Activated CD4-positive, alpha-beta T cell treated with anti-CD3 and anti-CD28 coated beads, Interleukin-2, amount 50 U/mL, for 16 hours (primary cell): ENCODE results near the gene KLK1.
"Not testable (repeated sequence)": the region's sequence is repeated elsewhere in the genome, so short reads cannot be mapped to it uniquely, and the experiment has no call there.

ENCODE experiments used
- DNase-seq: peaks from one replicate; pipeline ENCODE4 v3.0.0-alpha.2; 2020

The KLK1 gene

DNA sequence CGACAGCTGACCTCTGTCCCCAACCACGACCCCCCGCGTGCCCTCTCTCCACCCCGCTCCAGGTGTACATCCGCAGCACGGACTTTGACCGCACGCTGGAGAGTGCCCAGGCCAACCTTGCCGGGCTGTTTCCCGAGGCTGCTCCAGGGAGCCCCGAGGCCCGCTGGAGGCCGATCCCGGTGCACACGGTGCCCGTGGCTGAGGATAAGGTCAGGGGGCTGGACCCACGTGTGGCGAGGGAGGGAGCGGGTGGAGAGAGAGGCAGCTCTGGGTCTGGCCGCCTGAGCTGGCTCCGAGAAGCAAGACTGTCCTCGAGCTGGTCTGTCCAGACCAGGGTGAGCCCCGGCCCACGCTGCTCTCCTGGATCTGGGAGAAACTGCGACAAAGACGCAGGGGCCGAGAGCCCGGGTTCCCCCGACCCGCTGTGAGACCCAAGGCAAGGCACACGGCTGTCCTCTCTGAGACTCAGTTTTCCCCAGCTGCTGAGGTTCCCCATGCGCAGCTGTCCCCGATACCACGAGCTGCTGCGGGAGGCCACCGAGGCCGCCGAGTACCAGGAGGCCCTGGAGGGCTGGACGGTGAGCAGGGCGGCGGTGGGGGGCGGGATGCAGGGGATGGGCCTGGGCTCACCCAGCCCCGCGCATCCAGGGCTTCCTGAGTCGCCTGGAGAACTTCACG, 31.9 kb downstream of the KLK1 start:
- DNase-seq, result no peak

DNA sequence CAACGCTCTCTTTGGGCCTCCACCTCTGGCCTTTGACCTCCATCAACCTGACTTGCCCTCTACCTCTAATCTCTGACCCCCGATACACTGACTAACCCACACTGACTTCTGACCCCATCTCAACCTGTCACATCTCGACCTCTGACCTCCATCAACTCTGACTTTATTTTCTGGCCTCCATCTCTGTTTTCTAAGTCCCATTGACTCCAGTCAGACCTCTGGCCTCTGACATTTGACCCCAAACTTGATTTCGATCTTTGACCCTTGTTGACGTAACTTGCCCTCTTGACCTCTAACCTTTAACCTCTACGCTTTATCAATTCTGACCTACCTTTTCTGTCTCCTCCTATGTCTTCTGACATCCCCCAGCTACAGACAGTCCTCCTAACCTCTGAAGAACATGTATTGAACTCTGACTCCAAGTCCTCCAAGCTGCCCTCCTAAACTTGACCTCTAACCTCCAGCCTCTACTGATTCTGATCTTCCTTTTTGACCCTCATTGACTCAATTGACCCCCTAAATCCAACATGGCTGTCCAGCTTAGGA, 32.6 kb downstream of the KLK1 start:
- DNase-seq, result no peak

DNA sequence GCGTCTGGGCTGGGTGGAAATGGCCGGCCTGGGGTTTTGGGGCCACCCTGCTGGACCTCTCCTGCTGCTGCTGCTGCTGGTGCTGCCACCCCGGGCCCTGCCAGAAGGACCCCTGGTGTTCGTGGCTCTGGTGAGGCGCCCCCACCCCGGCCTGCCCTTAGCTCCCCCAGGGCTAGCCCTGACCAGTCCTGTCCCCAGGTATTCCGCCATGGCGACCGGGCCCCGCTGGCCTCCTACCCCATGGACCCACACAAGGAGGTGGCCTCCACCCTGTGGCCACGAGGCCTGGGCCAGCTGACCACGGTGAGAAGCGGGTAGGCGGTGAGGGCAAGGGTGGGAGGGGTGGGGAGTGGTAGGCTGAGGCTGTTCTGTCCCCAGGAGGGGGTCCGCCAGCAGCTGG, 33.2 kb downstream of the KLK1 start, which contains the start of gene ACP4:
TSS of gene ACP4 (plus strand) at position 20 of the 400 bp plus-strand sequence. CDS start at position 20, 0 bp downstream.
- no peak for DNase-seq

DNA sequence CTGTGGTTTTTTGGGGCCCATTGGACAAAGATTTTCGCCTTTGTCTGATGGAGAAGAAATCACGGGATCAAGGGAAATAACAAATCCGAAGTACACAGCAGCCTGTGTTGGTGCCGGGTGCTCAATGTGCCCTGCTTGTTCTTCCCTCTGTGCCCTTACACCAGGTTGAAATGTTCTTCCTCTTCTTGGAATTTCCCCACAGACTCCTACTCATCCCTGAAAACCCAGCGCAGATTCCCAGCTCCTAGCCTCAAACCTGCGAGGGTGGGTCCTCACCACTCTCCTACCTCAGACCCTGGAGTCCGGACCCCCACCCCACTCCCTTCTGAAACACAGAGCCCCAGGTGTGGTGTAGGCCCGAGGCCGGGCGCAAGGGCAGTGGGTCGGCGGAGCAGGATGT, 38.3 kb downstream of the KLK1 start:
- DNase-seq, result no peak

DNA sequence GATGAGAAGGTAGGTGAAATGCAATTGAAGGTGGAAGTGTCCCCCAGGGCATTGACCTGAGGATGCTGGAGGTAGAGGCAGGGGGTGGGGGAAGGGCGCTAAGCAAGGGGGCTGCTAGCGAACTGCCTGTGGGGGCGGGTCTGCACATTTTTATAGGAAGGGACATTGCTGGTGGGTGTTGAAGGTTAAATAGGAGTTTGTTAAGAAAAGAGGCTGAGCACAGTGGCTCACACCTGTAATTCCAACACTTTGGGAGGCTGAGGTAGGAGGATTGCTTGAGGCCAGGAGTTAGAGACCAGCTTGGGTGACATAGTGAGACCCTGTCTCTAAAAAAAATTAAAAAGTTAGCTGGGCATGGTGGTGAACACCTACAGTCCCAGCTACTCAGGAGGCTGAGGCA, 38.9 kb downstream of the KLK1 start:
- DNase-seq, result no peak

DNA sequence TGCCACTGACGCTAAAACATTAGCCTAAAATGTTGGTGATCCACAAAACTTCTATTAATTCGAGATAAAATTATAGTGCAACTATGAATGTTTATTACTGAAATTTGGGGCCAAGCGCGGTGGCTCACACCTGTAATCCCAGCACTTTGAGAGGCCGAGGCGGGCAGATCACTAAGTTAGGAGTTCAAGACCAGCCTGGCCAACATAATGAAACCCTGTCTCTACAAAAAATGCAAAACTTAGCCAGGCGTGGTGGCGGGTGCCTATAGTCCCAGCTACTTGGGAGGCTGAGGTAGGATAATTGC, 39.8 kb downstream of the KLK1 start:
- not testable (repeated sequence) for DNase-seq

DNA sequence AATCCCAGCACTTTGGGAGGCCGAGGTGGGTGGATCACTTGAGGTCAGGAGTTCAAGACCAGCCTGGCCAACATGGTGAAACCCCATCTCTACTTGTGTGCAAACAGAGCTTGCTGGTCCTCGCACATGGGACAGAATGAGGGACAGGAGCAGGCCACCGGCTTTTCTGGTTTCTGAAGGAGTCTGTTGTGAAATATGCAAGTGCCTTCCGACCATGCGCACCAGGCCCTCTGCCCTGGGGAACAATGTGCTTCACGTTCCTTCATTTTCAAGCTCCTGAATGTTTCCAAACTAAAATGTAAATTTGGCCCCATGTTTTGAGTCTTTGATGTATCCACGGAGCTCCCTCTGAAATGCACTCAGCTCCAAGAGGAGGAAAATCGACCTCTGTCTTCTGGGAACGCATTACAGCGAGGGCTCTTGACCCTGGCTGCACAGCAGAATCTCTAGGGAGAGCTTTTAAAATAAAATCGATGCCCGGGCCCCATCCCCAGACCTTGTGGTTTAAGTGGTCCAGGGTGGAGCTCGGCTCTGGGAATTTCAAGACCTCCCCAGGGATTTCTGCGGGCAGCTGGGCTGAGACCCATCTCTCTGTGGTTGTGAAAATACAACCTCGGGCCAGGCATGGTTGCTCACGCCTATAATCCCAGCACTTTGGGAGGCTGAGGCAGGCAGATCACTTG, 42.7 kb downstream of the KLK1 start:
- DNase-seq, result no peak

DNA sequence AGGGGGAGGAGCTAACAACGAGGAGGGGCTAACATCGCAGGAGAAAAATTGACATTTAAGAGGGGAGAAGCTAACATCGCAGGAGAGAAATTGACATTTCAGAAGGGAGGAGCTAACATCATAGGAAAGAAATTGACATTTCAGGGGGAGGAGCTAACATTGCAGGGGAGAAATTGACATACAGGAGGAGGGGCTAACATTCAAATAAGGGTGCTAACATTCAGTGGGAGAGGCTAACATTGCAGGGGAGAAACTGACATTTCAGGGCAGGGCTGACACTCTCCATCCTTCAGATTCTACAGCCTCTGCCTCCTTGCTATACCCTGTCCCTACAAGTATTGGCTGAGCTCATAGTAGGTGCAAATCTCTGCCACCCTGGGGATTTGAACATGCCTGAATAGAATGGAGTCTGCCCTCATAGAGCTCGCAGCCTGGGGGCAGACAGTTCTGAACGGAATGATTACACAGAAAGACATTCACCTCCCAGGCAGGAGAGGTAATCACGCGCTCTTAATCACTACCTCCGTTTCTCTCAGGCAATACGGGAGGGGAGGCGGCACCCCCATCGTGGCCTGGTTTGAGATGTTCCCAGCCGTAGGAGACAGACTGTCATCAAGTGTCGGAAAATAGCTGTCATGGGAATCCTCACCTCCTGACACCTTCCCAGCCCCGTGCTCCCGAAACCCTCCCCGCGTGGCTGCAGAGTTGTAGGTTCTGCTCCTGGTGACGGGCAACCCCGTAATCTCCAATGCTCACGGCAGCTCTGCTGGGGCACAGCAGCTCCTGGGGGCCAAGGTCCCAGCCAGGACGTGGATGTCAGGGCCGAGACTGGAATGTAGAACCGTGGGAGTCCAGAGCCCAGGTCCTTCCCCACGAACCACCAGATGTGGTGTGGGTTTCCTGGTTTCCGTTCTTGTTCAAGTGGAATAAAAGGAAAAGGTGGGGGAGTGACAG, 43.8 kb downstream of the KLK1 start:
- no peak for DNase-seq

DNA sequence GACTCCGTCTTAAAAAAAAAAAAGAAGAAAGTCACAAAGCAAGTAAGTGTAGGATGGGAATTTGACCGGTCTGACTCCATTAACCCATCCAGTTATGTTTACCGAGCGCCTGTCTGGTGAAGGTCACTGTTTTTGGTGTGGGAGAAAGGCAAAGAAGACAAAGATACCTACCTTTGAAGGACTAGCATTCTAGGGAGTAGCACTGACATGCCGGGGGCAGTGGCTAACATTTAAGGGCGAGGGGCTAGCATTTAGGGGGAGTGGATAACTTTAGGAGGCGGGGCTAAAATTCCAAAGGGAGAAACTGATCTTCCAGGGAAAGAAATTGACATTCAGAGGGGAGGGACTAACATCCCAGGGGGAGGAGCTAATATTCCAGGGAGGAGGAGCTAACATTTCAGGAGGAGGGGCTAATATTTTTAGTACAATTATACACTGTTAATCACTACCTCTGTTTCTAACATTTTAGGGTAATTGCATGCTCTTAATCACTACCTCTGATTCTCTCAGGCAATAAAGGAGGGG, 44.6 kb downstream of the KLK1 start:
- DNase-seq, result no peak

DNA sequence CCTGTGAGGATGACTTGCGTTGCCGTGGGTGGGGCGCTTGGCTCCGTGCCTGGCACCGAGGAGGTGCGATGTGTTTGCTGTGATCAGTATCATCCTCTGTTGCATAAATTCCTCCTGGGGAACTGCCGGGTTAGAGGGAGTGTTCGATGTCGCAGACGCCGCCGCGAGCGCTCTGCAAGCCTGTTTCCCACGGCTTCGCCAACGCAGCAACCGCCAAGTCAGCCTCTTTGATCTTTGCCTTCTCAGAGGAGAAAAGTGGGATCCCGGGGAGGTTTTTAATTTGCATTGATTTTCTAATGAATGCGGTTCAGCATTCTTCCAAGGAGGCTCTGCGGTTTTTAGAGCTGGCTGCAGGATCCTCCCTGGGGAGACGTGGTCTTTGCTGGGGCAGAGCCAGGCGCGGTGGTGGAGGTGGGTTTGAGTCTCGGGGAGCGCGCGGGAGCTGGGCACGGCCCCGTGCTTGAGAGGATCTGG, 45.7 kb downstream of the KLK1 start:
- DNase-seq, result no peak

DNA sequence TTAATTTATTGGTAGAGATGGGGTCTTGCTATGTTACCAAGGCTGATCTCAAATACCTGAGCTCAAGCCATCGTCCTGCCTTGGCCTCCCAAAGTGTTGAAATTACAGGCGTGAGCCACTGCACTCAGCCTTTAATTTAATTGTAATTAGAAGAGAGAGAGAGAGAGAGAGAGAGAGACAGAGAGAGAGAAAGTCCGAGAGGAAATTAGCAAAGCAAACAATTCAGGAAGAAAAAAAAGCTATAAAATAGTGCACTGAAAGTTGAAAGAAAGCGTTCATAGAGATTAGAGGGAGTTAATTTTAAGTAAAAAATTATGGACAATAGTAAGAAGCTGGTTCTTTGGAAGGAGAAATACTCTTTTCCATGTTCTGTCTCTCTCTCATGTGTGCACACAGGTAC, 46.3 kb downstream of the KLK1 start:
- no peak for DNase-seq

DNA sequence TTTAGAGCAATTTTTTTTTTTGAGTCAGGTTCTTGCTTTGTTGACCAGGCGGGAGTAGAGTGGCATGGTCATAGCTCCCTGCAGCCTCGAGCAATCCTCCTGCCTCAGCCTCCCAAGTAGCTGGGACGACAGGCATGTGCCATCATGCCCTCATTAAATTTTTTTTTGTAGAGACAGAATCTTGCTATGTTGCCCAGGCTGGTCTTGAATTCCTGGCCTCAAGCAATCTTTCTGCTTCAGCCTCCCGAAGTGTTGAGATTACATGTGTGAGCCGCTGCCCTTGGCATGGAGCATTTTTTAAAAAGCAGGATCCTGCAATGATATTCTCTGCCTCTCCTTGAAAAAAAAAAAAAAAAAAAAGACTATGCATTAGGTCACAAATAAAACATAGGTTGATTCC, 47.5 kb downstream of the KLK1 start:
- no peak for DNase-seq

DNA sequence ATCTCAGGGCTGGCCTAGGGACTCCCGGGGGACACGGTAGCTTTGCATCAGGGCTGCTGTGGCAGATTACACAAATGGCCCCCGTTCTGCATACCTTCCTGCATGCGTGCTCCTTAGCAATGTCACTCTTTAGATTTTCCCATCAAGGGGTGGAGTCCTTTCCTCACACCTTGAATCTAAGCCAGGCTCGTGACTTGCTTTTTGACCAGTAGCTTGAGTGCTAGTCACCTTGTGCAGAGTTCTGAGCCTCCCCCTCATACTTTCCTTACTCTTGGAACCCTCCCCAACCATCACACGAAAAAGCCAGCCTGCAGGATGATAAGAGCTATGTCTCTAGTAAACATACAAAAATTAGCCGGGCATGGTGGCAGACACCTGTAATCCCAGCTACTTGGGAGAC, 50.1 kb downstream of the KLK1 start:
- not testable (repeated sequence) for DNase-seq

DNA sequence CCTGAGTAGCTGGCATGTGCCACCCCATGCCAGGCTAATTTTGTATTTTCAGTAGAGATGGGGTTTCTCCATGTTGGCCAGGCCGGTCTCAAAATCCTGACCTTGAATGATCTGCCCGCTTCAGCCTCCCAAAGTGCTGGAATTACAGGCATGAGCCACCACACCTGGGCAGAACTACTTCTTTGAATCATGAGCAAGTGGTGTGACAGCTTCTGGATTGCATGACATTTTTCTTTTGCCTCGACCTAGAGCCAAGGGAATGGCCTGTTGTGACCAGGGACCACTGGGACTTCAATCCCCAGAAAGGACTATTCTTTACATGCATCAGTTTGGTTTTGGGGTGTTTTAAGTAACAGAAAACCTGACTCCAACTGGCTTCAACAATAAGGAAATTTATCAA, 50.7 kb downstream of the KLK1 start:
- not testable (repeated sequence) for DNase-seq

DNA sequence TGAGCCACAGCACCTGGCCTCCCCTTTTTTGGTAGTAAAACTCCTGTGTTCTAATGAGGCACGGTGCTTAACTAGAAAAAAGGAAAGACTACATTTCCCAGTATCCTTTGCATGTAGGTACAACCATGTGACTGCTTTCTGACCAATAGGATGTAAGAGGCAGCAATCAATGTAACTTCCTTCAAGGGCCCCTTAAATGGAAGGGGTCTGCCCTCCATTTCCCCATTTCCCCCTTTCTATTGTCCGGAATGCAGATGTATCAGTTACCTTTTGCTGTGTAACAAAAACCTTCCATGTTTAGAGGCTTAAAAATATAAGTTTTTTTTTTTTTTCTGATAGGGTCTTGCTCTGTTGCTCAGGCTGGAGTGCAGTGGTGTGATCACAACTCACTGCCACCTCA, 51.1 kb downstream of the KLK1 start:
- peak; percentile 37 for DNase-seq

DNA sequence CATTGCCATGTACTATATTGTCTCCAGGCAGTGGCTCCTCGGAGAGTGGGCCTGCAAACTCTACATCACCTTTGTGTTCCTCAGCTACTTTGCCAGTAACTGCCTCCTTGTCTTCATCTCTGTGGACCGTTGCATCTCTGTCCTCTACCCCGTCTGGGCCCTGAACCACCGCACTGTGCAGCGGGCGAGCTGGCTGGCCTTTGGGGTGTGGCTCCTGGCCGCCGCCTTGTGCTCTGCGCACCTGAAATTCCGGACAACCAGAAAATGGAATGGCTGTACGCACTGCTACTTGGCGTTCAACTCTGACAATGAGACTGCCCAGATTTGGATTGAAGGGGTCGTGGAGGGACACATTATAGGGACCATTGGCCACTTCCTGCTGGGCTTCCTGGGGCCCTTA, 52.7 kb downstream of the KLK1 start:
- no peak for DNase-seq

DNA sequence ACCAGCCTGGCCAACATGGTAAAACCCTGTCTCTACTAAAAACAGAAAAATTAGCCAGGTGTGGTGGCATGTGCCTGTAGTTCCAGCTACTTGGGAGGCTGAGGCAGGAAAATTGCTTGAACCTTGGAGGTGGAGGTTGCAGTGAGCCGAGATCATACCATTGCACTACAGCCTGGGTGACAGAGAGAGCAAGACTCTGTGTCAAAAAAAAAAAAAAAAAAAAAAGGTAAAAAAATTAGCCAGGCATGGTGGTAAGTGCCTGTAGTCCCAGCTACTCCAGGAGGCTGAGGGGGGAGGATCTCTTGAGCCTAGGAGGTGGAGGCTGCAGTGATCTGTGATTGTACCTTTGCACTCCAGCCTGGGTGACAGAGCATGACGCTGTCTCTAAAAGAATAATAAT, 53.4 kb downstream of the KLK1 start, which contains the start of gene GPR32:
TSS of gene GPR32 (plus strand) at position 301 of the 400 bp plus-strand sequence. CDS start 137 bp downstream, outside the sequence.
- DNase-seq, result not testable (repeated sequence)
